Caco-2 (cell line): ENCODE data around the gene TIMMDC1. TPM values are rescaled to one million over a fixed set of nuclear protein-coding genes. Genes with fewer than 3 reads are reported as not detected.

ENCODE experiments used
- BruUV-seq: library from RNA; stranded (reverse); fragments of 400-500 nt; replicated peaks from 2 replicates; lab custom pipeline; 2021; lab: Mats Ljungman, UMichigan
- CTCF ChIA-PET: fragments of 300-600 bp; sonication (Branson Sonifier 250); formaldehyde crosslinking; loops from one replicate; lab custom pipeline; 2022; ENCODE audit warnings: antibody characterized with exemption; lab: Charles Lee
- POLR2A ChIA-PET: fragments of 300-600 bp; sonication (Branson Sonifier 250); formaldehyde crosslinking; loops from one replicate; lab custom pipeline; 2022; ENCODE audit warnings: antibody characterized with exemption; lab: Charles Lee
- DNase-seq, 2 experiments: peaks; one replicate each; pipeline versions ENCODE4 v3.0.0 to v3.0.0-alpha.2; 2020 to 2022
- H3K27me3 ChIP-seq: replicated peaks from 2 replicates; pipeline ENCODE4 v1.6.0; 2011; ENCODE audit warnings: low read length; ENCODE audit not compliant: control insufficient read depth, insufficient read depth
- H3K36me3 ChIP-seq: 2 replicates; pipeline ENCODE4 v1.5.1; 2011; ENCODE audit warnings: low read length; ENCODE audit not compliant: control insufficient read depth, insufficient read depth
- H3K4me1 ChIP-seq: fragments of 250-450 bp; sonication (Bioruptor Pico); 2 replicates; pipeline ENCODE4 v1.5.1; 2020; ENCODE audit warnings: mild to moderate bottlenecking
- H3K4me3 ChIP-seq: 2 replicates; pipeline ENCODE4 v1.5.1; 2011; ENCODE audit warnings: low read depth, mild to moderate bottlenecking, control low read depth, low read length
- H3K9me3 ChIP-seq: fragments of 250-450 bp; sonication (Bioruptor Pico); 2 replicates; pipeline ENCODE4 v1.5.1; 2020; ENCODE audit warnings: mild to moderate bottlenecking, moderate library complexity
- H3K27ac Mint-ChIP-seq: one replicate; pipeline ENCODE4 v1.8.0; 2022; ENCODE audit warnings: mixed read lengths; ENCODE audit not compliant: unreplicated experiment
- H3K27me3 Mint-ChIP-seq: one replicate; pipeline ENCODE4 v1.8.0; 2022; ENCODE audit warnings: mixed read lengths; ENCODE audit not compliant: insufficient read depth, unreplicated experiment
- H3K36me3 Mint-ChIP-seq: one replicate; pipeline ENCODE4 v1.8.0; 2022; ENCODE audit warnings: mild to moderate bottlenecking, mixed read lengths; ENCODE audit not compliant: insufficient read depth, unreplicated experiment
- H3K4me1 Mint-ChIP-seq: one replicate; pipeline ENCODE4 v1.8.0; 2022; ENCODE audit warnings: low read depth, mixed read lengths; ENCODE audit not compliant: unreplicated experiment
- H3K4me3 Mint-ChIP-seq: one replicate; pipeline ENCODE4 v1.8.0; 2022; ENCODE audit warnings: mild to moderate bottlenecking, moderate library complexity, mixed read lengths; ENCODE audit not compliant: unreplicated experiment
- H3K9me3 Mint-ChIP-seq: one replicate; pipeline ENCODE4 v1.8.0; 2022; ENCODE audit warnings: mixed read lengths; ENCODE audit not compliant: unreplicated experiment
- intact Hi-C: fragments of 100-400 bp; cut with micrococcal nuclease; formaldehyde crosslinking; loops from one replicate; pipeline ENCODE4 v1.10.0; 2022; ENCODE audit not compliant: unreplicated experiment
- total RNA-seq: library from RNA; stranded (reverse); gene quantifications from 2 replicates; pipeline ENCODE4 v1.2.3, GENCODE V29; 2022
- TF ChIP-seq, protein P1 (sequence below), 2 experiments: fragments of 200-600 bp in 1 of 2; IDR thresholded peaks; 1 replicate in 1 of 2; 2 replicates in 1 of 2; pipeline versions ENCODE4 v1.5.1 to v1.8.0; 2011 to 2022; ENCODE audit warnings: antibody characterized with exemption in 1 of 2, control low read depth in 1 of 2, inconsistent platforms in 1 of 2, low read depth in 1 of 2, low read length in 1 of 2, mild to moderate bottlenecking in 1 of 2, moderate library complexity in 1 of 2; ENCODE audit not compliant: insufficient read depth in 1 of 2, severe bottlenecking in 1 of 2, unreplicated experiment in 1 of 2

The TIMMDC1 gene
- total RNA-seq, 1 experiment from 2014 or later, result 66.7 TPM

- intact Hi-C loops, result no loop called here
- no peaks in the 10 kb centered on the region for H3K4me1 ChIP-seq
- no peaks in the 10 kb centered on the region for H3K9me3 Mint-ChIP-seq
- ChIA-PET CTCF (no interaction called here), POLR2A (no interaction called here)
- H3K27ac Mint-ChIP-seq, result no peak overlapping the region
- TF ChIP-seq, protein P1, sequence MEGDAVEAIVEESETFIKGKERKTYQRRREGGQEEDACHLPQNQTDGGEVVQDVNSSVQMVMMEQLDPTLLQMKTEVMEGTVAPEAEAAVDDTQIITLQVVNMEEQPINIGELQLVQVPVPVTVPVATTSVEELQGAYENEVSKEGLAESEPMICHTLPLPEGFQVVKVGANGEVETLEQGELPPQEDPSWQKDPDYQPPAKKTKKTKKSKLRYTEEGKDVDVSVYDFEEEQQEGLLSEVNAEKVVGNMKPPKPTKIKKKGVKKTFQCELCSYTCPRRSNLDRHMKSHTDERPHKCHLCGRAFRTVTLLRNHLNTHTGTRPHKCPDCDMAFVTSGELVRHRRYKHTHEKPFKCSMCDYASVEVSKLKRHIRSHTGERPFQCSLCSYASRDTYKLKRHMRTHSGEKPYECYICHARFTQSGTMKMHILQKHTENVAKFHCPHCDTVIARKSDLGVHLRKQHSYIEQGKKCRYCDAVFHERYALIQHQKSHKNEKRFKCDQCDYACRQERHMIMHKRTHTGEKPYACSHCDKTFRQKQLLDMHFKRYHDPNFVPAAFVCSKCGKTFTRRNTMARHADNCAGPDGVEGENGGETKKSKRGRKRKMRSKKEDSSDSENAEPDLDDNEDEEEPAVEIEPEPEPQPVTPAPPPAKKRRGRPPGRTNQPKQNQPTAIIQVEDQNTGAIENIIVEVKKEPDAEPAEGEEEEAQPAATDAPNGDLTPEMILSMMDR (IDR thresholded peaks at IDR 0.05; ENCODE audit: insufficient read depth in 1 of 2, low read depth in 1 of 2, low read length in 1 of 2, severe bottlenecking in 1 of 2, unreplicated experiment in 1 of 2), result no peak
- DNase-seq, result no peak
- H3K4me3 ChIP-seq, result no peak overlapping the region
- H3K27me3 ChIP-seq, result no peaks in the 10 kb centered on the region
- BruUV-seq, result no TSS peak
- no peaks in the 10 kb centered on the region for H3K27me3 Mint-ChIP-seq
- H3K4me3 Mint-ChIP-seq, result no peak overlapping the region
- peaks cover 17% of the 10 kb centered on the region for H3K36me3 Mint-ChIP-seq
- H3K4me1 Mint-ChIP-seq, result no peaks in the 10 kb centered on the region
- no peaks in the 10 kb centered on the region for H3K36me3 ChIP-seq
- no peaks in the 10 kb centered on the region for H3K9me3 ChIP-seq
Observed at GRCh38 chr3:119508172-119508845, 10.0 kb downstream of the TIMMDC1 start.

GRCh38 chr3:119510690-119511089 lies 12.3 kb downstream of the TIMMDC1 start:
- no peaks in the 10 kb centered on the region for H3K9me3 Mint-ChIP-seq
- BruUV-seq, result no TSS peak
- no peaks in the 10 kb centered on the region for H3K36me3 ChIP-seq
- no peaks in the 10 kb centered on the region for H3K9me3 ChIP-seq
- H3K27me3 ChIP-seq, result no peaks in the 10 kb centered on the region
- intact Hi-C loops, result no loop called here
- H3K4me3 Mint-ChIP-seq, result no peak overlapping the region
- H3K4me1 ChIP-seq, result no peaks in the 10 kb centered on the region
- H3K27ac Mint-ChIP-seq, result no peak overlapping the region
- peaks cover 17% of the 10 kb centered on the region for H3K36me3 Mint-ChIP-seq
- ChIA-PET CTCF (no interaction called here), POLR2A (no interaction called here)
- no peaks in the 10 kb centered on the region for H3K4me1 Mint-ChIP-seq
- H3K4me3 ChIP-seq, result no peak overlapping the region
- TF ChIP-seq, protein P1 (IDR thresholded peaks at IDR 0.05; ENCODE audit: insufficient read depth in 1 of 2, low read depth in 1 of 2, low read length in 1 of 2, severe bottlenecking in 1 of 2, unreplicated experiment in 1 of 2), result no peak
- H3K27me3 Mint-ChIP-seq, result no peaks in the 10 kb centered on the region
- DNase-seq, result no peak

DNA sequence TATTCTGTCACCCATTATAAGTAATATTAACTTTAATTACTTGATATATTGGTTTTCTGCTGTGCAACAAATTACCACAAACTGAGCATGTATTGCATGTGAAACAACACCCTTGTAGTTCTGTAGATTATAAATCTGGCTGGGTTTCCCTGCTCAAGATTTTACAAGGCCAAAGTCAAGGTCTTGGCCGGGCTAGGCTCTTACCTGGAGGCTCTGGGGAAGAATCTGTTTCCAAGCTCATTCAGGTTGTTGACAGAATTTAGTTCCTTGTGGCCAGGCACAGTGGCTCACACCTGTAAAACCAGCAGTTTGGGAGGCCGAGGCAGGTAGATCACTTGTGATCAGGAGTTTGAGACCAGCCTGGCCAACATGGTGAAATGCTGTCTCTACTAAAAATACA lies 16.3 kb downstream of the TIMMDC1 start:
- POLR2A ChIA-PET, result no interaction called here
- Mint-ChIP-seq H3K36me3 (peaks cover 22% of the 10 kb centered on the region), H3K9me3 (no peaks in the 10 kb centered on the region), H3K4me1 (no peaks in the 10 kb centered on the region), H3K27ac (no peak overlapping the region), H3K27me3 (no peaks in the 10 kb centered on the region), H3K4me3 (no peak overlapping the region)
- H3K36me3 ChIP-seq, result no peaks in the 10 kb centered on the region
- TF ChIP-seq, protein P1 (IDR thresholded peaks at IDR 0.05; ENCODE audit: insufficient read depth in 1 of 2, low read depth in 1 of 2, low read length in 1 of 2, severe bottlenecking in 1 of 2, unreplicated experiment in 1 of 2), result no peak
- H3K4me3 ChIP-seq, result no peak overlapping the region
- intact Hi-C loops, result no loop called here
- H3K9me3 ChIP-seq, result no peaks in the 10 kb centered on the region
- CTCF ChIA-PET, result no interaction called here
- no peaks in the 10 kb centered on the region for H3K4me1 ChIP-seq
- H3K27me3 ChIP-seq, result no peaks in the 10 kb centered on the region
- no peak for DNase-seq
- no TSS peak for BruUV-seq
